HEK293T (cell line): ENCODE measurements around the gene TGFBR3.

Source experiments
- CTCF ChIA-PET: fragments of 350-600 bp; formaldehyde crosslinking; extraction: SDS; loops from one replicate; lab custom pipeline; 2021; ENCODE audit warnings: antibody characterized with exemption, inconsistent platforms; lab: Yijun Ruan, JAX
- POLR2A ChIA-PET: fragments of 350-600 bp; formaldehyde crosslinking; extraction: SDS; loops from one replicate; lab custom pipeline; 2020; ENCODE audit warnings: antibody characterized with exemption, inconsistent platforms; lab: Yijun Ruan, JAX
- DNase-seq: peaks from one replicate; pipeline ENCODE4 v3.0.0; 2012; ENCODE audit warnings: mixed read lengths; ENCODE audit errors: extremely low spot score
- ARNT ChIP-seq: fragments of 450-650 bp; IDR thresholded peaks from 2 replicates; pipeline ENCODE4 v1.6.1; 2017; ENCODE audit warnings: mild to moderate bottlenecking
- BHLHE40 ChIP-seq: fragments of 450-650 bp; IDR thresholded peaks from 2 replicates; pipeline ENCODE4 v1.6.1; 2016; ENCODE audit warnings: mild to moderate bottlenecking, moderate library complexity, borderline replicate concordance
- CTBP1 ChIP-seq: fragments of 450-650 bp; IDR thresholded peaks from 2 replicates; pipeline ENCODE4 v1.6.1; 2016; ENCODE audit warnings: borderline replicate concordance
- ELF4 ChIP-seq: fragments of 450-650 bp; IDR thresholded peaks from 2 replicates; pipeline ENCODE4 v1.6.1; 2017; ENCODE audit warnings: antibody characterized with exemption
- FOXA1 ChIP-seq: fragments of 450-650 bp; IDR thresholded peaks from 2 replicates; pipeline ENCODE4 v1.6.1; 2016; ENCODE audit warnings: mild to moderate bottlenecking
- FOXK2 ChIP-seq: fragments of 450-650 bp; IDR thresholded peaks from 2 replicates; pipeline ENCODE4 v1.6.1; 2016; ENCODE audit warnings: mild to moderate bottlenecking
- FOXM1 ChIP-seq: fragments of 450-650 bp; IDR thresholded peaks from 2 replicates; pipeline ENCODE4 v1.6.1; 2017; ENCODE audit warnings: mild to moderate bottlenecking, borderline replicate concordance
- HDGF ChIP-seq: fragments of 450-650 bp; IDR thresholded peaks from 2 replicates; pipeline ENCODE4 v1.6.1; 2017; ENCODE audit warnings: antibody characterized with exemption, borderline replicate concordance
- L3MBTL2 ChIP-seq: fragments of 450-650 bp; conservative IDR thresholded peaks from 2 replicates; pipeline ENCODE4 v1.6.1; 2016; ENCODE audit warnings: mild to moderate bottlenecking
- LEF1 ChIP-seq: fragments of 450-650 bp; IDR thresholded peaks from 2 replicates; pipeline ENCODE4 v1.6.1; 2017; ENCODE audit warnings: mild to moderate bottlenecking, borderline replicate concordance
- NFRKB ChIP-seq: fragments of 450-650 bp; IDR thresholded peaks from 2 replicates; pipeline ENCODE4 v1.6.1; 2016; ENCODE audit warnings: mild to moderate bottlenecking, moderate library complexity
- SP1 ChIP-seq: fragments of 450-650 bp; IDR thresholded peaks from 2 replicates; pipeline ENCODE4 v1.6.1; 2017
- SUZ12 ChIP-seq: fragments of 450-650 bp; IDR thresholded peaks from 2 replicates; pipeline ENCODE4 v1.6.1; 2016; ENCODE audit warnings: mild to moderate bottlenecking
- TARDBP ChIP-seq: fragments of 450-650 bp; IDR thresholded peaks from 2 replicates; pipeline ENCODE4 v1.6.1; 2016
- ZNF384 ChIP-seq: fragments of 450-650 bp; IDR thresholded peaks from 2 replicates; pipeline ENCODE4 v1.6.1; 2016
- TF ChIP-seq, protein P1 (sequence below): fragments of 450-650 bp; IDR thresholded peaks from 2 replicates; pipeline ENCODE4 v1.6.1; 2016

TGFBR3 gene

DNA sequence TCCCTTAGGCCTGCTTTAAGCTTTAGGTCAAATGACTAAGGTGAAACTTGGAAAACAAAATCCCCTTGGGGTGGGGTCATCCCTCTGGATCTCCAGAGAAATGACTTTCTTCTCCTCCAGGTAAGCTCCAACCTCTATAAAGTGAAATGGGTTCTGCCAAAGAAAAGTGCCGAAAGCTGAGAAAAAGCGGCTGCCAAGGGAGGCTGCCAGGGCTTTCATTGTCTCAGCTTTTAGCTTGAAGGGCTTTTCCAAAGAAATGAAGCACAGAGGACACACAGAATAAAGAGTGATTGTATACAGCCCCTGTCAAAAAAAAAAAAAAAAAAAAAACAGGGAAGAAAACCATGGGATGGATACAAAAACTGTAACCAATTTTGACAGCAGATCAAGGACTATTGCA, 126.9 kb downstream of the TGFBR3 start:
- ChIA-PET POLR2A (no interaction called here), CTCF (interaction anchor here (0.6 kb wide), 1 partner anchor 1356 kb away, joined by 6 read pairs; no protein-coding TSS in a partner anchor)
- TF ChIP-seq LEF1: no peak
- no peak for TF ChIP-seq BHLHE40
- TF ChIP-seq FOXA1: no peak
- no peak for TF ChIP-seq SP1
- no peak for TF ChIP-seq CTBP1
- TF ChIP-seq ARNT: no peak
- no peak for TF ChIP-seq NFRKB
- no peak for TF ChIP-seq FOXK2
- no peak for TF ChIP-seq FOXM1
- TF ChIP-seq, protein P1, sequence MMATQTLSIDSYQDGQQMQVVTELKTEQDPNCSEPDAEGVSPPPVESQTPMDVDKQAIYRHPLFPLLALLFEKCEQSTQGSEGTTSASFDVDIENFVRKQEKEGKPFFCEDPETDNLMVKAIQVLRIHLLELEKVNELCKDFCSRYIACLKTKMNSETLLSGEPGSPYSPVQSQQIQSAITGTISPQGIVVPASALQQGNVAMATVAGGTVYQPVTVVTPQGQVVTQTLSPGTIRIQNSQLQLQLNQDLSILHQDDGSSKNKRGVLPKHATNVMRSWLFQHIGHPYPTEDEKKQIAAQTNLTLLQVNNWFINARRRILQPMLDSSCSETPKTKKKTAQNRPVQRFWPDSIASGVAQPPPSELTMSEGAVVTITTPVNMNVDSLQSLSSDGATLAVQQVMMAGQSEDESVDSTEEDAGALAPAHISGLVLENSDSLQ: no peak
- DNase-seq: no peak

DNA sequence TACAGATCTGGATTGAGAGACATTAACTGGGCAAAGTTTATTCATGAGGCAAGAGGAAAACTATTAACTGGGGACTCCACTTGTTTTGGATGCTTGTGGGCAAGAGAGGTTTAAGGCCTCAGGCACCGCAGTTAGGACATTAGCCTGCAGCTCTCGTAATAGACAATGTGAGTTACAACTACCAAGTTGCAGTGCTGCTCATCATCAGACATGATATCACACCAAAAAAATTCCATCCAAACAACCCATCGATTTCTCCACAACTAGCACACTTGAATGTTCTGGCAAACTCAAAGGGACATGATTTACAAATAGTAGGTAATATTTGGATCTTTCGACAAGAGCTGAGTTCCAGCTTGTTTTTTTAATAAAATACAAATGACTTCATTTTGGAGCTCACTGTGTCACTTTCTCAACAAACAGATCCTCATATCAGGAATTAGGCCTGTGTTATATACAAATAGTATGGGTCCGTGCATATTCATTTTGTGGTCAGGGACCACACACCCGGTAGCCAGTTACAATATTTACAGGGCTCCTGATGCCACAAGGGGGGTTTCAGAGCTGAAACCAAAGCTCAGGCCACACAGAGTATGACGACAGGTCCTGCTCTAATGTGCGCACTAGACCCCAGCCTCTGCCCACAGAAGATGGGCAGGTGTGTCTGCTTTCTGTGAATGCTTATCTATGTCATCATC, 128.0 kb downstream of the TGFBR3 start:
- TF ChIP-seq FOXK2 (no peak), ZNF384 (no peak), CTBP1 (no peak), BHLHE40 (no peak), ARNT (no peak), HDGF (no peak), TARDBP (no peak), SP1 (no peak), FOXA1 (no peak), FOXM1 (no peak), NFRKB (no peak)
- TF ChIP-seq, protein P1: no peak
- no peak for DNase-seq
- ChIA-PET POLR2A (no interaction called here), CTCF (interaction anchor here (0.6 kb wide), 1 partner anchor 171 kb away, joined by 4 read pairs; no protein-coding TSS in a partner anchor)

DNA sequence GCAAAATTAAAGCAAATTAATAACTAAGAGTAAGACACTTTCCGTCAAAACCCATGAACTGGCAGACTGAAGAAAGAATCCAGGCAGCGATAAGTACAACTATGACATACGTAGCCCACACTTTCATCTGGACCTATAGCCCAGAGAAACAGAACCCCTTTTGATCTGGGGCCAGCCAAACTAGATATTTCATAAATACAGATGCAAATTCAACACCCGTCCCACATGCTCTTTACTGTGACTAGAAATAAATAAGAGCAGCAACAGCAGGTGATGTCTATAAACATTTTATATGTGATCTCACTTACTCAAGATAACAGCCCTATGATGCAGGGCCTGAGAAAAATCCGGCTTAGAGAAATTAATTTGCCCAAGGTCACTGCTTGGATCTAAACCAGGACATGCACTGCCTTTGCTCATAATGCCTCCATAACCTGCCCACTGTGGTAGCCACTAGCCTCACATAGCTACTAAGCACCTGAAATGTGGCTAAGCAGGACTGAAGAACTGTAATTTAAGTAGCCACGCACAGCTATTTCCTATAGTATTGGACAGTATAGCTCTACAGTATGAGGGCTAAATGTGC, 130.2 kb downstream of the TGFBR3 start:
- ChIA-PET POLR2A (no interaction called here), CTCF (no interaction called here)
- DNase-seq: no peak
- TF ChIP-seq FOXA1 (no peak), NFRKB (no peak), ZNF384 (no peak), L3MBTL2 (no peak), LEF1 (no peak), TARDBP (no peak)

DNA sequence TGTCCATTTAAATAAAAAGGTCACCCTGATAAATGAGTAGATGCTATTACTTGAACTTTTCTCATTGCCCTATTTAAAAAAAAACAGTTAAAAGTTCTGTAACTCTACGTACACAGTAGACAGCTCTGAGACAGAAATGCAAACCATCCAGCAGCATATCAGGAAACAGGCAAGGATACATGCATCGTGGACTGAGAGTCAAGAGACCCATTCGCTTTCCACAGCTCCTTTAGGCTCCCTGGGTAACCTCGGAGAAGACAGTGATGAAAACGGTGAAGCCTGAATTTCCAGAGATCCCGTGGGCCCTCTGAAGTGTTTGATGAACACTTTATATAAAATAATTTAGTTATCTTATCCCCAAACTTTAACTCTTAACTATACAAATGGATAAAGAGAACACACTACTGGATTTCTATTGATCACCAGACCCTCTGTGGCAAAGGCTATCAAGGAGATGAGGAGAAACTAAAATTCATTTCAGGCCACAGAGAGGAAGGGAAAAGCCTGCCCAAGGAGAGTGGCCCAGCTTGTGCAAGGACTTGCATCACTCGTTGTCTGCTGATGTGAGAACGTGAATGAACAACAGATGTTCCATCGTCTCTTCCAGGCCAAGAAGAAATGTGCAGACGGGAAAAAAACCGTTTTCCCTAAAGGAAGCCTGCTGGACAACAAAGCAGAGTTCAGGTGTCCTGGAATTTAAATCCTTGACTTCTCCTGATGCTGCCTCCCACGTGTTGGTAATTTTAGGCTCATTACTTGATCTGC, 131.0 kb downstream of the TGFBR3 start:
- no peak for DNase-seq
- POLR2A ChIA-PET: no interaction called here
- TF ChIP-seq FOXK2: no peak
- no peak for TF ChIP-seq ELF4
- TF ChIP-seq HDGF: no peak
- no peak for TF ChIP-seq SP1
- TF ChIP-seq, protein P1: no peak
- TF ChIP-seq CTBP1: no peak
- no peak for TF ChIP-seq ARNT
- no peak for TF ChIP-seq NFRKB
- TF ChIP-seq FOXA1: no peak
- TF ChIP-seq LEF1: no peak
- CTCF ChIA-PET: no interaction called here

DNA sequence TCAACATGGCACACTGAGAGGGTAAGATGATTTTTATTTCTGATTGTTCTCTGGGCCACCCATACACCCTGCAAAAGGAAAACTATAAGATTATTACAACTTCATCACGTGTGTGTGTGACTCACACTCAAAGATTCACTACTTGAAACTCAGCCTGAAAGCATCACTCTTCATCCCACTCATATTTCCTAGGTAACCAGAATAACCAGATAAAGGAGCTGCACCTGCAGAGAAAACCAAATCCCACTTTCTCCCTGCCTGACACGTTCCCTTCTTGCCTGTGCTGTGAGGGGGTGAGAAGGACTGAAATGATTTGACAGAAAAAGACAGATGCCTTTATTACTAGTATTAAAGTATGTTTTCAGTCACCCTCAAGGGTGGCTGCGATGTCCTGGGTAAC, 131.6 kb downstream of the TGFBR3 start:
- ChIA-PET POLR2A (no interaction called here), CTCF (no interaction called here)
- TF ChIP-seq L3MBTL2: no peak
- no peak for TF ChIP-seq BHLHE40
- no peak for TF ChIP-seq LEF1
- TF ChIP-seq HDGF: no peak
- TF ChIP-seq FOXA1: no peak
- TF ChIP-seq SP1: no peak

DNA sequence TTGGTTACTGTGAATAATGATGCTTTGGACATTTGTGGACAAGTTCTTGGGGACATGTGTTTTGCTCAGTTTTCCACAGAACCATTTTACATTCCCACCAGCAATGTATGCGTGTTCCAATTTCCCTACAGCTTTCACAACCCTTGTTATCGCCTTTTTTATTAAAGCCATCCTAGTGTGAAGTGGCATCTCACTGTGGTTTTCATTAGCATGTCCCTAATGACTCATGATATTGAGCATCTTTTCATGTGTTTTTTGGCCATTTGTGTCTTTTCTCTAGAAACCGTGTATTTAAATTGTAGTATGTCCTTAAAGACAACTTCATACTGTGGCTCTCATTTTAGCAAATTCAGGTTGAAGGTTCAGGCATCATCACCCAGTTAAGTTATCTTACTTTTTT, 132.1 kb downstream of the TGFBR3 start:
- CTCF ChIA-PET: no interaction called here

More for the DNA sequence above, 131.6 kb downstream of the TGFBR3 start:
- no peak for DNase-seq

More for the DNA sequence above, 132.1 kb downstream of the TGFBR3 start:
- no peak for DNase-seq
- POLR2A ChIA-PET: no interaction called here
- TF ChIP-seq, protein P1: no peak
- TF ChIP-seq ELF4 (no peak), TARDBP (no peak), NFRKB (no peak), SUZ12 (no peak), ARNT (no peak), ZNF384 (no peak), CTBP1 (no peak), FOXK2 (no peak), SP1 (no peak), HDGF (no peak), FOXM1 (no peak), BHLHE40 (no peak), L3MBTL2 (no peak), FOXA1 (no peak), LEF1 (no peak)
